GM23338 (cell line): ENCODE measurements around the gene TEKT5. TPM values are rescaled to one million over a fixed set of nuclear protein-coding genes. Genes with fewer than 3 reads are reported as not detected.

ENCODE experiments used
- ATAC-seq: fragments of 200-7000 bp; cut with Tn5 transposase; 3 replicates; pipeline ENCODE4 v1.9.1; 2020
- DNase-seq: peaks from one replicate; pipeline ENCODE4 v3.0.0-alpha.2; 2015; ENCODE audit warnings: low spot score
- H2AFZ ChIP-seq: fragments of 200-600 bp; sonication (generic); 2 replicates; pipeline ENCODE4 v1.8.0; 2016; ENCODE audit warnings: antibody characterized with exemption, mild to moderate bottlenecking, moderate library complexity
- H3F3A ChIP-seq: fragments of 200-600 bp; sonication (generic); replicated peaks from 2 replicates; pipeline ENCODE4 v1.8.0; 2017; ENCODE audit warnings: antibody characterized with exemption, mixed run types, low read depth
- H3K27ac ChIP-seq: fragments of 200-600 bp; sonication (generic); 2 replicates; pipeline ENCODE4 v1.6.1; 2016; ENCODE audit warnings: low read depth
- H3K27me3 ChIP-seq: fragments of 200-600 bp; sonication (generic); 2 replicates; pipeline ENCODE4 v1.8.0; 2016; ENCODE audit warnings: mild to moderate bottlenecking, mixed run types, moderate library complexity; ENCODE audit not compliant: insufficient read depth
- H3K36me3 ChIP-seq: fragments of 200-600 bp; sonication (generic); 2 replicates; pipeline ENCODE4 v1.8.0; 2016; ENCODE audit warnings: mild to moderate bottlenecking; ENCODE audit not compliant: insufficient read depth
- H3K4me1 ChIP-seq: fragments of 200-600 bp; sonication (generic); 2 replicates; pipeline ENCODE4 v1.8.0; 2016; ENCODE audit warnings: mild to moderate bottlenecking, moderate library complexity; ENCODE audit not compliant: insufficient read depth
- H3K4me2 ChIP-seq: fragments of 200-600 bp; sonication (generic); 2 replicates; pipeline ENCODE4 v1.7.1; 2017; ENCODE audit warnings: mixed run types
- H3K4me3 ChIP-seq: fragments of 200-600 bp; sonication (generic); 2 replicates; pipeline ENCODE4 v1.6.1; 2016; ENCODE audit warnings: mixed run types
- H3K79me2 ChIP-seq: fragments of 200-600 bp; sonication (generic); replicated peaks from 2 replicates; pipeline ENCODE4 v1.8.0; 2017; ENCODE audit warnings: mild to moderate bottlenecking; ENCODE audit not compliant: insufficient read depth
- H3K9me2 ChIP-seq: fragments of 200-600 bp; sonication (generic); 2 replicates; pipeline ENCODE4 v1.8.0; 2017; ENCODE audit not compliant: insufficient read depth
- H4K20me1 ChIP-seq: fragments of 200-600 bp; sonication (generic); replicated peaks from 2 replicates; pipeline ENCODE4 v1.8.0; 2017; ENCODE audit warnings: mild to moderate bottlenecking; ENCODE audit not compliant: insufficient read depth
- H3K27ac Mint-ChIP-seq: 2 replicates; pipeline ENCODE4 v1.8.0; 2020; ENCODE audit warnings: inconsistent platforms, mild to moderate bottlenecking, moderate library complexity, mixed read lengths
- H3K27me3 Mint-ChIP-seq: 3 replicates; pipeline ENCODE4 v1.8.0; 2022; ENCODE audit warnings: low read depth, mild to moderate bottlenecking, moderate library complexity, mixed read lengths, inconsistent platforms; ENCODE audit not compliant: insufficient read depth, poor library complexity
- H3K36me3 Mint-ChIP-seq: 3 replicates; pipeline ENCODE4 v1.8.0; 2021; ENCODE audit warnings: low read depth, mild to moderate bottlenecking, inconsistent platforms, moderate library complexity, mixed read lengths
- H3K4me1 Mint-ChIP-seq: 3 replicates; pipeline ENCODE4 v1.8.0; 2020; ENCODE audit warnings: mild to moderate bottlenecking, inconsistent platforms, mixed read lengths
- H3K4me3 Mint-ChIP-seq: 3 replicates; pipeline ENCODE4 v1.8.0; 2021; ENCODE audit warnings: moderate library complexity, mild to moderate bottlenecking, inconsistent platforms, mixed read lengths
- H3K9me3 Mint-ChIP-seq: 3 replicates; pipeline ENCODE4 v1.8.0; 2020; ENCODE audit warnings: moderate library complexity, mild to moderate bottlenecking, inconsistent platforms, mixed read lengths
- CREB1 ChIP-seq: fragments of 250-450 bp; sonication (Bioruptor Pico); IDR thresholded peaks from 2 replicates; pipeline ENCODE4 v1.5.0; 2020; ENCODE audit warnings: low read depth, mild to moderate bottlenecking, moderate library complexity
- JUNB ChIP-seq: IDR thresholded peaks from one replicate; pipeline ENCODE4 v1.6.1; 2016; ENCODE audit warnings: antibody characterized with exemption; ENCODE audit not compliant: unreplicated experiment
- POLR2AphosphoS5 ChIP-seq: IDR thresholded peaks from 2 replicates; pipeline ENCODE4 v1.6.1; 2016; ENCODE audit warnings: antibody characterized with exemption, low read depth
- ZNF114 ChIP-seq: fragments of 250-450 bp; sonication (Bioruptor Pico); IDR thresholded peaks from 2 replicates; pipeline ENCODE4 v1.5.0; 2020; ENCODE audit warnings: mild to moderate bottlenecking, moderate library complexity
- ZNF331 ChIP-seq: fragments of 250-450 bp; sonication (Bioruptor Pico); IDR thresholded peaks from 2 replicates; pipeline ENCODE4 v1.5.0; 2020; ENCODE audit warnings: low read depth, mild to moderate bottlenecking, moderate library complexity
- polyA plus RNA-seq: library from polyadenylated mRNA; unstranded; fragments of >200 nt; fragmentation: Nextera tagmentation; extraction: Ambion mirVana; gene quantifications from 2 replicates; pipeline ENCODE4 v1.2.1, GENCODE V29; 2016
- total RNA-seq: library from RNA; depleted of rRNA; stranded (reverse); fragments of >200 nt; shearing (Covaris generic); gene quantifications from 2 replicates; pipeline ENCODE4 v1.2.3, GENCODE V29; 2014
- TF ChIP-seq, protein P1 (sequence below): fragments of 250-450 bp; sonication (Bioruptor Pico); IDR thresholded peaks from 2 replicates; pipeline ENCODE4 v1.5.0; 2020; ENCODE audit warnings: mild to moderate bottlenecking, moderate library complexity
- TF ChIP-seq, protein P2 (sequence below): IDR thresholded peaks from one replicate; pipeline ENCODE4 v1.6.1; 2018; ENCODE audit warnings: antibody characterized with exemption; ENCODE audit not compliant: unreplicated experiment
- TF ChIP-seq, protein P3 (sequence below): IDR thresholded peaks from 2 replicates; pipeline ENCODE4 v1.6.1; 2016; ENCODE audit warnings: antibody characterized with exemption

Gene TEKT5
- total and polyA plus RNA-seq, 2 experiments from 2014 or later: 0.52 TPM; not detected in 1

DNA sequence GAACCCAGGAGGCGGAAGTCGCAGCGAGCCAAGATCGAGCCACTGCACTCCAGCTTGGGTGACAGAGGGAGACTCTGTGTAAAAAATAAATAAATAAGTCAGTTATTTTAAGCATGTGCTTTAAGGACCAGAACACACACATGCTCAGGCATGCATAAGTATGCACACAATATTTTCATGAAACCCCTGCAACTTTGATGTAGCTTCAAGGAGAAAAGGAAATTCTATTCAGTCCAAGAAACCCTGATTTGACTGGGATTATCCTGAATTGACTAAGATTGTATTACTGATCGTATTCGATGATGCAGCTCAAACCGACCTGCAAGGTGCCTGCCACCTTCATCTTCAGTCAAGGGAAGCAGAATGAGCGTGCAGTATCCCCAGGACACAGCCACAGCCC lies 841 bp downstream of the TEKT5 start (continued):
- TF ChIP-seq, protein P1, sequence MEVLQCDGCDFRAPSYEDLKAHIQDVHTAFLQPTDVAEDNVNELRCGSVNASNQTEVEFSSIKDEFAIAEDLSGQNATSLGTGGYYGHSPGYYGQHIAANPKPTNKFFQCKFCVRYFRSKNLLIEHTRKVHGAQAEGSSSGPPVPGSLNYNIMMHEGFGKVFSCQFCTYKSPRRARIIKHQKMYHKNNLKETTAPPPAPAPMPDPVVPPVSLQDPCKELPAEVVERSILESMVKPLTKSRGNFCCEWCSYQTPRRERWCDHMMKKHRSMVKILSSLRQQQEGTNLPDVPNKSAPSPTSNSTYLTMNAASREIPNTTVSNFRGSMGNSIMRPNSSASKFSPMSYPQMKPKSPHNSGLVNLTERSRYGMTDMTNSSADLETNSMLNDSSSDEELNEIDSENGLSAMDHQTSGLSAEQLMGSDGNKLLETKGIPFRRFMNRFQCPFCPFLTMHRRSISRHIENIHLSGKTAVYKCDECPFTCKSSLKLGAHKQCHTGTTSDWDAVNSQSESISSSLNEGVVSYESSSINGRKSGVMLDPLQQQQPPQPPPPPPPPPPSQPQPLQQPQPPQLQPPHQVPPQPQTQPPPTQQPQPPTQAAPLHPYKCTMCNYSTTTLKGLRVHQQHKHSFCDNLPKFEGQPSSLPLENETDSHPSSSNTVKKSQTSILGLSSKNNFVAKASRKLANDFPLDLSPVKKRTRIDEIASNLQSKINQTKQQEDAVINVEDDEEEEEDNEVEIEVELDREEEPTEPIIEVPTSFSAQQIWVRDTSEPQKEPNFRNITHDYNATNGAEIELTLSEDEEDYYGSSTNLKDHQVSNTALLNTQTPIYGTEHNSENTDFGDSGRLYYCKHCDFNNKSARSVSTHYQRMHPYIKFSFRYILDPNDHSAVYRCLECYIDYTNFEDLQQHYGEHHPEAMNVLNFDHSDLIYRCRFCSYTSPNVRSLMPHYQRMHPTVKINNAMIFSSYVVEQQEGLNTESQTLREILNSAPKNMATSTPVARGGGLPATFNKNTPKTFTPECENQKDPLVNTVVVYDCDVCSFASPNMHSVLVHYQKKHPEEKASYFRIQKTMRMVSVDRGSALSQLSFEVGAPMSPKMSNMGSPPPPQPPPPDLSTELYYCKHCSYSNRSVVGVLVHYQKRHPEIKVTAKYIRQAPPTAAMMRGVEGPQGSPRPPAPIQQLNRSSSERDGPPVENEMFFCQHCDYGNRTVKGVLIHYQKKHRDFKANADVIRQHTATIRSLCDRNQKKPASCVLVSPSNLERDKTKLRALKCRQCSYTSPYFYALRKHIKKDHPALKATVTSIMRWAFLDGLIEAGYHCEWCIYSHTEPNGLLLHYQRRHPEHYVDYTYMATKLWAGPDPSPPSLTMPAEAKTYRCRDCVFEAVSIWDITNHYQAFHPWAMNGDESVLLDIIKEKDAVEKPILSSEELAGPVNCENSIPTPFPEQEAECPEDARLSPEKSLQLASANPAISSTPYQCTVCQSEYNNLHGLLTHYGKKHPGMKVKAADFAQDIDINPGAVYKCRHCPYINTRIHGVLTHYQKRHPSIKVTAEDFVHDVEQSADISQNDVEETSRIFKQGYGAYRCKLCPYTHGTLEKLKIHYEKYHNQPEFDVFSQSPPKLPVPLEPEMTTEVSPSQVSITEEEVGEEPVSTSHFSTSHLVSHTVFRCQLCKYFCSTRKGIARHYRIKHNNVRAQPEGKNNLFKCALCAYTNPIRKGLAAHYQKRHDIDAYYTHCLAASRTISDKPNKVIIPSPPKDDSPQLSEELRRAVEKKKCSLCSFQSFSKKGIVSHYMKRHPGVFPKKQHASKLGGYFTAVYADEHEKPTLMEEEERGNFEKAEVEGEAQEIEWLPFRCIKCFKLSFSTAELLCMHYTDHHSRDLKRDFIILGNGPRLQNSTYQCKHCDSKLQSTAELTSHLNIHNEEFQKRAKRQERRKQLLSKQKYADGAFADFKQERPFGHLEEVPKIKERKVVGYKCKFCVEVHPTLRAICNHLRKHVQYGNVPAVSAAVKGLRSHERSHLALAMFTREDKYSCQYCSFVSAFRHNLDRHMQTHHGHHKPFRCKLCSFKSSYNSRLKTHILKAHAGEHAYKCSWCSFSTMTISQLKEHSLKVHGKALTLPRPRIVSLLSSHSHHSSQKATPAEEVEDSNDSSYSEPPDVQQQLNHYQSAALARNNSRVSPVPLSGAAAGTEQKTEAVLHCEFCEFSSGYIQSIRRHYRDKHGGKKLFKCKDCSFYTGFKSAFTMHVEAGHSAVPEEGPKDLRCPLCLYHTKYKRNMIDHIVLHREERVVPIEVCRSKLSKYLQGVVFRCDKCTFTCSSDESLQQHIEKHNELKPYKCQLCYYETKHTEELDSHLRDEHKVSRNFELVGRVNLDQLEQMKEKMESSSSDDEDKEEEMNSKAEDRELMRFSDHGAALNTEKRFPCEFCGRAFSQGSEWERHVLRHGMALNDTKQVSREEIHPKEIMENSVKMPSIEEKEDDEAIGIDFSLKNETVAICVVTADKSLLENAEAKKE (CRISPR knock-in tag): no peak
- no peak for TF ChIP-seq ZNF331

DNA sequence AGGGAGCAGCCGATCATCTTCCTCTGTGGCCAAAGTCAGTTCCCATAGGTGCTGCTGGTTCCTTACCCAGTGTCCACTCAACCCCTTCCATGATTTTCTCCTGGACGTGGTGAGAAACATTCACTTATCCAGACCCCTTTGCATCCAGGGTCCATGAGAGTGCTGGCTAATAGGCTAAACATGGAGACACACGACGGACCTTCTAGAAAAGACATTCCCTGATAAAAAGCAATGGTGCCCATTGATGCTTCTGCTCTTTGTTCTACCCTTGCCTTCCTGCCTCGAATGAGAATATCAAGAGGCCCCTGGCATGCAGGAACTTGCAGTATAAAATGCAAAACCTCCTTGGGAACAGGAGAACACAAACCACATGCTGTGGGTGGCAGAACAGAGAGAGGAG lies 2.3 kb downstream of the TEKT5 start:
- Mint-ChIP-seq H3K4me3 (no peak overlapping the region), H3K27me3 (peaks cover 7% of the 10 kb centered on the region), H3K4me1 (no peaks in the 10 kb centered on the region; the same call in 2 of the 3 replicates), H3K36me3 (no peaks in the 10 kb centered on the region; the same call in 2 of the 3 replicates), H3K27ac (no peak overlapping the region), H3K9me3 (peaks cover 11% of the 10 kb centered on the region; the same call in 2 of the 3 replicates)
- Histone ChIP-seq H3K27me3 (no peaks in the 10 kb centered on the region), H3K27ac (no peak overlapping the region), H3K4me3 (no peak overlapping the region), H2AFZ (peak overlapping the region; percentile 52; the same call in 1 of the 2 replicates), H3K79me2 (no peaks in the 10 kb centered on the region), H4K20me1 (no peaks in the 10 kb centered on the region), H3K36me3 (no peaks in the 10 kb centered on the region), H3K4me2 (no peak overlapping the region), H3K9me2 (no peaks in the 10 kb centered on the region; the same call in 1 of the 2 replicates), H3K4me1 (no peaks in the 10 kb centered on the region), H3F3A (no peaks in the 10 kb centered on the region)
- no peak for ATAC-seq
- no peak for DNase-seq
- TF ChIP-seq CREB1 (CRISPR knock-in tag) (no peak), JUNB (no peak)

DNA sequence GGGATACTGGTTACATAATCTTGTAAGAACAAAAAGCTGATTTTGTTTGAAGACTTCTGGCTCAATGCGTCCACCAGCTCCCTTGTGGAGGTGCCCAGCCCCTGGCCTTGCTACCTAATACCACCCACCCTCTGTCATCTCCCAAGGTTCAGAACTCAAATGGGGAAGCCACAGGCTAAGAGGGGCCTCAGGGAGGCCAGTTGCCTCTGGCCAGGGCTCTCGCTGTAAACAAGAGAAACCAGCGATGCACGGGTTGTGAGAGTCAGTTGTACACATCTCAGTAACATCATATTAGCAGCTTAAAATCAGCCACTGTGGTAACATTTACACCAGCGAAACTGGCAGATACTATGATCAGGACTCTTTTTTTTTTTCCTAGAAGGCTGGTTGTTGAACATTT lies 6.0 kb downstream of the TEKT5 start:
- Histone ChIP-seq H2AFZ (0 out of 2 replicates have a peak overlapping the region, but pooled peaks have one; percentile 16), H4K20me1 (no peaks in the 10 kb centered on the region), H3K4me3 (no peak overlapping the region), H3K4me1 (no peaks in the 10 kb centered on the region), H3F3A (no peaks in the 10 kb centered on the region), H3K36me3 (no peaks in the 10 kb centered on the region), H3K4me2 (no peak overlapping the region), H3K79me2 (no peaks in the 10 kb centered on the region), H3K9me2 (no peaks in the 10 kb centered on the region; the same call in 1 of the 2 replicates), H3K27ac (no peak overlapping the region), H3K27me3 (no peaks in the 10 kb centered on the region)
- Mint-ChIP-seq H3K27me3 (peaks cover 11% of the 10 kb centered on the region), H3K27ac (no peak overlapping the region), H3K4me1 (no peaks in the 10 kb centered on the region; the same call in 1 of the 3 replicates), H3K36me3 (no peaks in the 10 kb centered on the region; the same call in 2 of the 3 replicates), H3K9me3 (peaks cover 11% of the 10 kb centered on the region; the same call in 2 of the 3 replicates), H3K4me3 (no peak overlapping the region)
- DNase-seq (no peak), ATAC-seq (no peak)
- TF ChIP-seq ZNF114 (CRISPR knock-in tag) (no peak), ZNF331 (no peak), POLR2AphosphoS5 (no peak)
- TF ChIP-seq, protein P2, sequence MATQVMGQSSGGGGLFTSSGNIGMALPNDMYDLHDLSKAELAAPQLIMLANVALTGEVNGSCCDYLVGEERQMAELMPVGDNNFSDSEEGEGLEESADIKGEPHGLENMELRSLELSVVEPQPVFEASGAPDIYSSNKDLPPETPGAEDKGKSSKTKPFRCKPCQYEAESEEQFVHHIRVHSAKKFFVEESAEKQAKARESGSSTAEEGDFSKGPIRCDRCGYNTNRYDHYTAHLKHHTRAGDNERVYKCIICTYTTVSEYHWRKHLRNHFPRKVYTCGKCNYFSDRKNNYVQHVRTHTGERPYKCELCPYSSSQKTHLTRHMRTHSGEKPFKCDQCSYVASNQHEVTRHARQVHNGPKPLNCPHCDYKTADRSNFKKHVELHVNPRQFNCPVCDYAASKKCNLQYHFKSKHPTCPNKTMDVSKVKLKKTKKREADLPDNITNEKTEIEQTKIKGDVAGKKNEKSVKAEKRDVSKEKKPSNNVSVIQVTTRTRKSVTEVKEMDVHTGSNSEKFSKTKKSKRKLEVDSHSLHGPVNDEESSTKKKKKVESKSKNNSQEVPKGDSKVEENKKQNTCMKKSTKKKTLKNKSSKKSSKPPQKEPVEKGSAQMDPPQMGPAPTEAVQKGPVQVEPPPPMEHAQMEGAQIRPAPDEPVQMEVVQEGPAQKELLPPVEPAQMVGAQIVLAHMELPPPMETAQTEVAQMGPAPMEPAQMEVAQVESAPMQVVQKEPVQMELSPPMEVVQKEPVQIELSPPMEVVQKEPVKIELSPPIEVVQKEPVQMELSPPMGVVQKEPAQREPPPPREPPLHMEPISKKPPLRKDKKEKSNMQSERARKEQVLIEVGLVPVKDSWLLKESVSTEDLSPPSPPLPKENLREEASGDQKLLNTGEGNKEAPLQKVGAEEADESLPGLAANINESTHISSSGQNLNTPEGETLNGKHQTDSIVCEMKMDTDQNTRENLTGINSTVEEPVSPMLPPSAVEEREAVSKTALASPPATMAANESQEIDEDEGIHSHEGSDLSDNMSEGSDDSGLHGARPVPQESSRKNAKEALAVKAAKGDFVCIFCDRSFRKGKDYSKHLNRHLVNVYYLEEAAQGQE: no peak
- TF ChIP-seq, protein P3, sequence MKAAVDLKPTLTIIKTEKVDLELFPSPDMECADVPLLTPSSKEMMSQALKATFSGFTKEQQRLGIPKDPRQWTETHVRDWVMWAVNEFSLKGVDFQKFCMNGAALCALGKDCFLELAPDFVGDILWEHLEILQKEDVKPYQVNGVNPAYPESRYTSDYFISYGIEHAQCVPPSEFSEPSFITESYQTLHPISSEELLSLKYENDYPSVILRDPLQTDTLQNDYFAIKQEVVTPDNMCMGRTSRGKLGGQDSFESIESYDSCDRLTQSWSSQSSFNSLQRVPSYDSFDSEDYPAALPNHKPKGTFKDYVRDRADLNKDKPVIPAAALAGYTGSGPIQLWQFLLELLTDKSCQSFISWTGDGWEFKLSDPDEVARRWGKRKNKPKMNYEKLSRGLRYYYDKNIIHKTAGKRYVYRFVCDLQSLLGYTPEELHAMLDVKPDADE: no peak
